SK-N-SH treated with all-trans-retinoic acid at 6 μM for 48 hours (cell line): ENCODE results near the gene ALPP.
"Not testable (repeated sequence)": the region's sequence is repeated elsewhere in the genome, so short reads cannot be mapped to it uniquely, and the experiment has no call there.

ENCODE experiments used
- ATAC-seq: fragments of 200-7000 bp; cut with Tn5 transposase; 3 replicates; pipeline ENCODE4 v1.9.1; 2020; ENCODE audit warnings: mild to moderate bottlenecking, moderate library complexity
- ARNTL ChIP-seq: fragments of 450-650 bp; formaldehyde crosslinking; IDR thresholded peaks from 2 replicates; pipeline ENCODE4 v1.5.0; 2020; ENCODE audit warnings: low read depth, mild to moderate bottlenecking, moderate library complexity, borderline replicate concordance
- BACH2 ChIP-seq: fragments of 250-450 bp; sonication (Bioruptor Pico); IDR thresholded peaks from 2 replicates; pipeline ENCODE4 v1.9.0; 2021; ENCODE audit warnings: mild to moderate bottlenecking, borderline replicate concordance
- CSDC2 ChIP-seq: fragments of 250-450 bp; sonication (Bioruptor Pico); IDR thresholded peaks from 2 replicates; pipeline ENCODE4 v1.5.0; 2020; ENCODE audit warnings: mild to moderate bottlenecking, moderate library complexity
- ESRRG ChIP-seq: fragments of 250-450 bp; sonication (Bioruptor Pico); IDR thresholded peaks from 2 replicates; pipeline ENCODE4 v1.6.1; 2021; ENCODE audit warnings: mild to moderate bottlenecking
- GLIS3 ChIP-seq: fragments of 250-450 bp; sonication (Bioruptor Pico); IDR thresholded peaks from 2 replicates; pipeline ENCODE4 v1.5.0; 2020; ENCODE audit warnings: mild to moderate bottlenecking, moderate library complexity
- ISL1 ChIP-seq: fragments of 250-450 bp; sonication (Bioruptor Pico); IDR thresholded peaks from 2 replicates; pipeline ENCODE4 v2.1.2; 2022; ENCODE audit warnings: mild to moderate bottlenecking, moderate library complexity
- OSR1 ChIP-seq: fragments of 250-450 bp; sonication (Bioruptor Pico); IDR thresholded peaks from 2 replicates; pipeline ENCODE4 v1.8.0; 2022; ENCODE audit warnings: moderate library complexity, mild to moderate bottlenecking, inconsistent platforms
- PPARA ChIP-seq: fragments of 250-450 bp; sonication (Bioruptor Pico); IDR thresholded peaks from 2 replicates; pipeline ENCODE4 v1.5.0; 2020; ENCODE audit warnings: mild to moderate bottlenecking, borderline replicate concordance
- RARB ChIP-seq: fragments of 250-450 bp; sonication (Bioruptor Pico); IDR thresholded peaks from 2 replicates; pipeline ENCODE4 v1.8.0; 2021; ENCODE audit warnings: mild to moderate bottlenecking, moderate library complexity
- SNAI2 ChIP-seq: fragments of 250-450 bp; sonication (Bioruptor Pico); IDR thresholded peaks from 2 replicates; pipeline ENCODE4 v1.5.0; 2020; ENCODE audit warnings: mild to moderate bottlenecking, moderate library complexity
- TOX ChIP-seq: fragments of 250-450 bp; sonication (Bioruptor Pico); IDR thresholded peaks from 2 replicates; pipeline ENCODE4 v1.8.0; 2021; ENCODE audit warnings: mild to moderate bottlenecking, moderate library complexity, borderline replicate concordance
- ZC3H10 ChIP-seq: fragments of 250-450 bp; sonication (Bioruptor Pico); IDR thresholded peaks from 2 replicates; pipeline ENCODE4 v1.5.1; 2021; ENCODE audit warnings: mild to moderate bottlenecking, moderate library complexity
- ZFP3 ChIP-seq: fragments of 250-450 bp; sonication (Bioruptor Pico); IDR thresholded peaks from 2 replicates; pipeline ENCODE4 v1.5.0; 2020; ENCODE audit warnings: mild to moderate bottlenecking, moderate library complexity
- ZFP30 ChIP-seq: fragments of 450-650 bp; formaldehyde crosslinking; IDR thresholded peaks from 2 replicates; pipeline ENCODE4 v1.5.0; 2022; ENCODE audit warnings: mild to moderate bottlenecking, moderate library complexity
- ZNF565 ChIP-seq: fragments of 450-650 bp; formaldehyde crosslinking; conservative IDR thresholded peaks from 2 replicates; pipeline ENCODE4 v1.5.0; 2020; ENCODE audit warnings: low read depth, mild to moderate bottlenecking, moderate library complexity
- ZNF70 ChIP-seq: fragments of 450-650 bp; formaldehyde crosslinking; IDR thresholded peaks from 2 replicates; pipeline ENCODE4 v1.5.0; 2020; ENCODE audit warnings: mild to moderate bottlenecking, moderate library complexity
- ZNF8 ChIP-seq: fragments of 450-650 bp; formaldehyde crosslinking; IDR thresholded peaks from 2 replicates; pipeline ENCODE4 v1.5.0; 2020; ENCODE audit warnings: mild to moderate bottlenecking, moderate library complexity
- TF ChIP-seq, protein P1 (sequence below): fragments of 250-450 bp; sonication (Bioruptor Pico); IDR thresholded peaks from 2 replicates; pipeline ENCODE4 v1.5.1; 2020; ENCODE audit warnings: low read depth, mild to moderate bottlenecking, moderate library complexity
- TF ChIP-seq, protein P2 (sequence below): fragments of 250-450 bp; sonication (Bioruptor Pico); IDR thresholded peaks from 2 replicates; pipeline ENCODE4 v1.5.1; 2021; ENCODE audit warnings: mild to moderate bottlenecking, moderate library complexity
- TF ChIP-seq, protein P3 (sequence below): fragments of 250-450 bp; sonication (Bioruptor Pico); IDR thresholded peaks from 2 replicates; pipeline ENCODE4 v1.8.0; 2020; ENCODE audit warnings: mild to moderate bottlenecking, moderate library complexity, borderline replicate concordance

Gene ALPP

DNA sequence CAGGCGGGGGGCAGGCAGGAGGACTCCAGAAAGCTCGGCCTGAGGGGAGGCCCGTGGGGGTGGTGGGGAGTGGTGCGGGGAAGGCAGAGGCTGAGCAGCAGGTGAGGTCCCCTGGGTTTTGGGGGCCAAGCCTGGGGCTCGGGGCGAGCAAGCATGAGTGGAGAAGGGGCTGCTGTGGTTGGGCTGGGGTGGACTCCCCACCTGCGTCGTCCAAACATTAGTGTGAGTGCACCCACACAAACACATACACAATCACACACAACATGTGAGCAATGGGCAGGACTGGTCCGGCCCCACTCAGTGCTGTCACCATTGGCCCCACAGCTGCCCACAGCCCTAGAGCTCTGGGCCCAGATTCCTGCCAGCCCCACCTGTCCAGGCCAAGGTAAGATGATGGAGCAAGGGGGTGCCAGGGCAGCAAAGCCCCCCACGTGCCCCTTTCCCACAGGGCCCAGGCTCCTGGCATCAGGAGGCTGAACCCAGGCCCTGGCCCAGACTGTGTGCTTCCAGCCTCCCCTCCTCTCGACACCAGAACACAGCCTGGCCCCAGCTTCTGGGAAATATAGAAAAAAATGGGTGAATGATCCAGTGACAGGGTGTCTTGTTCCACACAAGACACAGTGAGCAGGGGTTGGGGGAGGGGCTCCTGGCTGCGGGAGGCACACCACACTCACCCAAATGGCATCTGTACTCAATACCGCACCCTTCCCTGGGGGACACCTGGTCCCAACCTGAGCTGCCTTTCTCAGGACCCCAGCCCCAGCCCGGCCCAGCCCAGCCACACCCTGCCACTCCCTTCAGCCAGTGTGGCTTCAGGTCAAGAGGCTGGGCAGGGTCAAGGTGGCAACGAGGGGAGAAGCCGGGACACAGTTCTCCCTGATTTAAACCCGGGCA is 463 bp upstream of the ALPP start:
- TF ChIP-seq ESRRG: no peak
- TF ChIP-seq BACH2 (CRISPR knock-in tag): no peak
- TF ChIP-seq CSDC2 (CRISPR knock-in tag): no peak
- TF ChIP-seq TOX (CRISPR knock-in tag): no peak
- no peak for ATAC-seq

DNA sequence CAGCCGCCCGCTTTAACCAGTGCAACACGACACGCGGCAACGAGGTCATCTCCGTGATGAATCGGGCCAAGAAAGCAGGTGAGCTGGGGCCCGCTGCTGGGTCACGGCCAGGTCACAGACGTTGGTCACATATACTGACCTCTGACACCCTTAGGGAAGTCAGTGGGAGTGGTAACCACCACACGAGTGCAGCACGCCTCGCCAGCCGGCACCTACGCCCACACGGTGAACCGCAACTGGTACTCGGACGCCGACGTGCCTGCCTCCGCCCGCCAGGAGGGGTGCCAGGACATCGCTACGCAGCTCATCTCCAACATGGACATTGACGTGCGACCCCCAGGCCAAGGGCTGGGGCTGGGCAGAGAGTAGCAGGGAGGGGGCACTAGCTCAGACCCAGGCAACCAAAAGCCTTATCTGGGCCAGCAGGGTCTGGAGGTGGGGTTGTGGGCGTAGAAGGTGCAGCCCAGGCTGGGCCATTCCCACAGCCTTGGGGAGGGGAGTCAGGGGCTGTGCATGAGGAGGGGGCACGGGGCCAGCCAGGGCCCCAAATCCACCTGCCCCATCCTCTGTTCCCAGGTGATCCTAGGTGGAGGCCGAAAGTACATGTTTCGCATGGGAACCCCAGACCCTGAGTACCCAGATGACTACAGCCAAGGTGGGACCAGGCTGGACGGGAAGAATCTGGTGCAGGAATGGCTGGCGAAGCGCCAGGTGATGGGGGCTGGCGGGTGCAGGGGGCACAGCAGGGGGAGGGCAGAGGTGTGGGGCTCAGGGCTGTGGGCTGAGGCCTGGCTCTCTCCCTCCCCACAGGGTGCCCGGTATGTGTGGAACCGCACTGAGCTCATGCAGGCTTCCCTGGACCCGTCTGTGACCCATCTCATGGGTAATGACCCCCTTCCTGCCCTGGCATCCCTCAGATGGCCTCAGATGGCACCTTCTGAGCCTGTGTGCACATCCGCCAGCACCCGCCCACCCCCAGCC is 1.3 kb downstream of the ALPP start:
- ATAC-seq: not testable (repeated sequence)

DNA sequence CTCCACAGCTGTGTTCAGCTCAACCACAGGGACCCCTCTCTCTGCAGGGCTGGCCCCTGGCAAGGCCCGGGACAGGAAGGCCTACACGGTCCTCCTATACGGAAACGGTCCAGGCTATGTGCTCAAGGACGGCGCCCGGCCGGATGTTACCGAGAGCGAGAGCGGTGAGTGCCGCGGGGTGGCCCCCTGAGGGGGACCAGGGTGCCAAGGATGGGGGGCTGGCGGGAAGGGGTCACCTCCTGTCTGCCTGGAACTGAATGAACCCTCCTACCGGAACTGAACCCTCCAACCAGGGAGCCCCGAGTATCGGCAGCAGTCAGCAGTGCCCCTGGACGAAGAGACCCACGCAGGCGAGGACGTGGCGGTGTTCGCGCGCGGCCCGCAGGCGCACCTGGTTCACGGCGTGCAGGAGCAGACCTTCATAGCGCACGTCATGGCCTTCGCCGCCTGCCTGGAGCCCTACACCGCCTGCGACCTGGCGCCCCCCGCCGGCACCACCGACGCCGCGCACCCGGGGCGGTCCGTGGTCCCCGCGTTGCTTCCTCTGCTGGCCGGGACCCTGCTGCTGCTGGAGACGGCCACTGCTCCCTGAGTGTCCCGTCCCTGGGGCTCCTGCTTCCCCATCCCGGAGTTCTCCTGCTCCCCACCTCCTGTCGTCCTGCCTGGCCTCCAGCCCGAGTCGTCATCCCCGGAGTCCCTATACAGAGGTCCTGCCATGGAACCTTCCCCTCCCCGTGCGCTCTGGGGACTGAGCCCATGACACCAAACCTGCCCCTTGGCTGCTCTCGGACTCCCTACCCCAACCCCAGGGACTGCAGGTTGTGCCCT is 2.9 kb downstream of the ALPP start:
- peak; percentile 43 for ATAC-seq

DNA sequence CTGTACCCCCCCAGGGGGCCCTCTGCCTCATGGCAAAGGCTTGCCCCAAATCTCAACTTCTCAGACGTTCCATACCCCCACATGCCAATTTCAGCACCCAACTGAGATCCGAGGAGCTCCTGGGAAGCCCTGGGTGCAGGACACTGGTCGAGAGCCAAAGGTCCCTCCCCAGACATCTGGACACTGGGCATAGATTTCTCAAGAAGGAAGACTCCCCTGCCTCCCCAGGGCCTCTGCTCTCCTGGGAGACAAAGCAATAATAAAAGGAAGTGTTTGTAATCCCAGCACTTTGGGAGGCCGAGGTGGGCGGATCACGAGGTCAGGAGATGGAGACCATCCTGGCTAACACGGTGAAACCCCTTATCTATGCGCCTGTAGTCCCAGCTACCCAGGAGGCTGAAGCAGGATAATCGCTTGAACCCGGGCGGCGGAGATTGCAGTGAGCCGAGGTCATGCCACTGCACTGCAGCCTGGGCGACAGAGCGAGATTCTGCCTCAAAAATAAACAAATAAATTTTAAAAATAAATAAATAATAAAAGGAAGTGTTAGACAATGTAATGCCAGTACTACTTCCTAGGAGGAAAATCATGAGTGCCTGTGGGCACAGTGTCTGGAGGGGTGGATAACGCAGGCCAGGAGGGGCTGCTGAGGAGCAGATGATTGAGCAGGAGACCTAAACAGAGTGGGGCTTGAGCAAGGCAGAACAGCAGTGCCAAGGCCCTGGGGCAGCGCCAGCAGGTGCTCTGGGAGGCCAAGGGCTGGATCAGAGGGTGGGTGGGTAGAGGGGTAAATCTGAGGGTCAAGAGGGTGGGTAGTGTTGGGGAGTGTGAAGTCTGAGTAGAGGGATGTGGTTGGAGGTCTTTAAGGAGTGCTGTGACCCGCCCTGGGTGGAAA is 4.0 kb downstream of the ALPP start:
- no peak for ATAC-seq

DNA sequence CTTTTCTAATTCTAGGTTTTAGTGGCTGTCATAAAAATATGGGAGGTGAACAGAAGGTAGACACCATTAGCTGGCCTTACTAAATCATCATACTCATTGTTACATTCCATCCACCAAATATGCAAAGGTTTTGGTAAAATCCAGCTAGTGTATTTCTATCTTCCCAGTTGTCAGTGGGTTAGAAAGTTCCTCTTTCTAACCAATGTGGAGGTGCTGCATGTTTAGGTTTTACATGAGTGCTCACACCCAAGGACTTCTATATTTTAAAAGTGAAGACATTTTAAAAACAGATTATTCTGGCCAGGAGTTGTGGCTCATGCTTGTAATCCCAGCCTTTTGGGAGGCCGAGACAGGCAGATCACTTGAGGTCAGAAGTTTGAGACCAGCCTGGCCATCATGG is 5.9 kb downstream of the ALPP start:
- no peak for ATAC-seq
- TF ChIP-seq ZNF565 (CRISPR knock-in tag) (no peak), ZC3H10 (CRISPR knock-in tag) (no peak), PPARA (CRISPR knock-in tag) (no peak), TOX (CRISPR knock-in tag) (no peak), ZNF8 (no peak), OSR1 (CRISPR knock-in tag) (no peak), ZNF70 (CRISPR knock-in tag) (no peak), ZFP30 (CRISPR knock-in tag) (no peak), GLIS3 (CRISPR knock-in tag) (no peak)
- TF ChIP-seq, protein P1, sequence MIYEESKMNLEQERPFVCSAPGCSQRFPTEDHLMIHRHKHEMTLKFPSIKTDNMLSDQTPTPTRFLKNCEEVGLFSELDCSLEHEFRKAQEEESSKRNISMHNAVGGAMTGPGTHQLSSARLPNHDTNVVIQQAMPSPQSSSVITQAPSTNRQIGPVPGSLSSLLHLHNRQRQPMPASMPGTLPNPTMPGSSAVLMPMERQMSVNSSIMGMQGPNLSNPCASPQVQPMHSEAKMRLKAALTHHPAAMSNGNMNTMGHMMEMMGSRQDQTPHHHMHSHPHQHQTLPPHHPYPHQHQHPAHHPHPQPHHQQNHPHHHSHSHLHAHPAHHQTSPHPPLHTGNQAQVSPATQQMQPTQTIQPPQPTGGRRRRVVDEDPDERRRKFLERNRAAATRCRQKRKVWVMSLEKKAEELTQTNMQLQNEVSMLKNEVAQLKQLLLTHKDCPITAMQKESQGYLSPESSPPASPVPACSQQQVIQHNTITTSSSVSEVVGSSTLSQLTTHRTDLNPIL (CRISPR knock-in tag): no peak
- TF ChIP-seq, protein P2, sequence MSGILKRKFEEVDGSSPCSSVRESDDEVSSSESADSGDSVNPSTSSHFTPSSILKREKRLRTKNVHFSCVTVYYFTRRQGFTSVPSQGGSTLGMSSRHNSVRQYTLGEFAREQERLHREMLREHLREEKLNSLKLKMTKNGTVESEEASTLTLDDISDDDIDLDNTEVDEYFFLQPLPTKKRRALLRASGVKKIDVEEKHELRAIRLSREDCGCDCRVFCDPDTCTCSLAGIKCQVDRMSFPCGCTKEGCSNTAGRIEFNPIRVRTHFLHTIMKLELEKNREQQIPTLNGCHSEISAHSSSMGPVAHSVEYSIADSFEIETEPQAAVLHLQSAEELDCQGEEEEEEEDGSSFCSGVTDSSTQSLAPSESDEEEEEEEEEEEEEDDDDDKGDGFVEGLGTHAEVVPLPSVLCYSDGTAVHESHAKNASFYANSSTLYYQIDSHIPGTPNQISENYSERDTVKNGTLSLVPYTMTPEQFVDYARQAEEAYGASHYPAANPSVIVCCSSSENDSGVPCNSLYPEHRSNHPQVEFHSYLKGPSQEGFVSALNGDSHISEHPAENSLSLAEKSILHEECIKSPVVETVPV: no peak

More for the DNA sequence above, 4.0 kb downstream of the ALPP start:
- TF ChIP-seq, protein P2: no peak
- TF ChIP-seq, protein P3, sequence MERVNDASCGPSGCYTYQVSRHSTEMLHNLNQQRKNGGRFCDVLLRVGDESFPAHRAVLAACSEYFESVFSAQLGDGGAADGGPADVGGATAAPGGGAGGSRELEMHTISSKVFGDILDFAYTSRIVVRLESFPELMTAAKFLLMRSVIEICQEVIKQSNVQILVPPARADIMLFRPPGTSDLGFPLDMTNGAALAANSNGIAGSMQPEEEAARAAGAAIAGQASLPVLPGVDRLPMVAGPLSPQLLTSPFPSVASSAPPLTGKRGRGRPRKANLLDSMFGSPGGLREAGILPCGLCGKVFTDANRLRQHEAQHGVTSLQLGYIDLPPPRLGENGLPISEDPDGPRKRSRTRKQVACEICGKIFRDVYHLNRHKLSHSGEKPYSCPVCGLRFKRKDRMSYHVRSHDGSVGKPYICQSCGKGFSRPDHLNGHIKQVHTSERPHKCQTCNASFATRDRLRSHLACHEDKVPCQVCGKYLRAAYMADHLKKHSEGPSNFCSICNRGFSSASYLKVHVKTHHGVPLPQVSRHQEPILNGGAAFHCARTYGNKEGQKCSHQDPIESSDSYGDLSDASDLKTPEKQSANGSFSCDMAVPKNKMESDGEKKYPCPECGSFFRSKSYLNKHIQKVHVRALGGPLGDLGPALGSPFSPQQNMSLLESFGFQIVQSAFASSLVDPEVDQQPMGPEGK: no peak
- TF ChIP-seq ARNTL (CRISPR knock-in tag): no peak
- no peak for TF ChIP-seq ISL1
- no peak for TF ChIP-seq SNAI2 (CRISPR knock-in tag)
- TF ChIP-seq PPARA (CRISPR knock-in tag): no peak
- no peak for TF ChIP-seq RARB
- no peak for TF ChIP-seq ZNF565 (CRISPR knock-in tag)
- TF ChIP-seq BACH2 (CRISPR knock-in tag): no peak
- no peak for TF ChIP-seq ZFP30 (CRISPR knock-in tag)
- no peak for TF ChIP-seq ZFP3 (CRISPR knock-in tag)

DNA sequence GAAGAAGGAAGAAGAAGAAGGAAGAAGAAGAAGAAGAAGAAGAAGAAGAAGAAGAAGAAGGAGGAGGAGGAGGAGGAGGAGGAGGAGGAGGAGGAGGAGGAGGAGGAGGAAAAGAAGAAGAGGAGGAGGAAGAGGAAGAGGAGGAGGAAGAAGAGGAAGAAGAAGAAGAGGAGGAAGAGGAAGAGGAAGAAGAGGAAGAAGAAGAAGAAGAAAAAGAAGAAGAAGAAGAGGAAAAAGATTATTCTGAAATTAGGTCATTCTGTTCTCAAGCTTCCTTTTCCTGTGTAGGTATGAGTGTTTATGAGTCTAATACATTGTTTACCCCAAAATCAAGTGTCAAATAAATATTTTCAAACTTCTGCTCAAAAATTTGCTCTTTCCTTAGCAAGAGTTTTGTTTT is 6.5 kb downstream of the ALPP start:
- not testable (repeated sequence) for ATAC-seq
